GM12892 (cell line): ENCODE results near the gene ZNHIT6.

Source experiments
- POLR2A ChIP-seq: IDR thresholded peaks from 2 replicates; pipeline ENCODE4 v1.6.1; 2011; ENCODE audit warnings: low read depth, low read length, control low read depth
- TAF1 ChIP-seq: IDR thresholded peaks from 2 replicates; pipeline ENCODE4 v1.6.1; 2011; ENCODE audit warnings: low read depth, mild to moderate bottlenecking, control low read depth, low read length, borderline replicate concordance

DNA sequence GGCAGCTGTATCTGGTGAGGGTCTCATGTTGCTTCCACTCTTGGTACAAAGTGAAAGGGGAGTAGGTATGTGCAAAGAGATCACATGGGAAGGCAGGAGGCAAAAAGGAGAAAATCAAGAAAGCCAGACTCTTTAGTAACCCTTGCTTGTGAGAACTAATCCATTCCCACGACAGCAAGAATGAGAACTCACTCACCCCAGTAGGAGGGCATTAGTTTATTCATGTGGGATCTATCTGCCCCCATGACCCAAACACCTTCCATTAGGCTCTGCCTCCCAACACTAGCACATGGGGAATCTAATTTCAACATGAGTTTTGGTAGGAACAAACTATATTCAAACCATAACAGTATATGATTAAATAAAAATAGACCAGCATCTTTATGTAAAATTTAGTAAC, 57.6 kb downstream of the ZNHIT6 start:
- no peak for TF ChIP-seq POLR2A
- no peak for TF ChIP-seq TAF1
